LoVo (cell line): ENCODE results near the gene CTXN2.

Experiments
- DNase-seq: peaks from one replicate; pipeline ENCODE4 v3.0.0-alpha.2; 2016; ENCODE audit warnings: low spot score

Gene CTXN2

DNA sequence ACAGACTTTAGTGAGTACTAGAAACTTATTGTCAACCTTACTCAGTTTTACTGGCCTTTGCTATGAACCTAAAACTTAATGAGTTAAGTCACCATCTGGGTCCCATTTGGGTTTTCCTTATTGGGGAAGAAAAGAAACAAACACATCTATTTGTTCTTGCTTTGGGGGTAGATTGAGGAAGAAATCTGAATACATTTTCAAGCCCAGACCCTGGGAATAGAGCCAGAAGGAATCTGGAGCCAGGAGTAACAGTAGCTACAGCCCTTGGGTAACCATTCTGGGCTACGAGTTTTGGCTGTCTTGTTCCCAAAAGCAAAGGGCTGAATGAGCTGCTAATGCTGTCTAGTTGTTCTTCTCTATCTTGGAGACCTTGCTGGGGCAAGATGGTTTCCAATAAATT, 31.2 kb downstream of the CTXN2 start:
- DNase-seq, result no peak

DNA sequence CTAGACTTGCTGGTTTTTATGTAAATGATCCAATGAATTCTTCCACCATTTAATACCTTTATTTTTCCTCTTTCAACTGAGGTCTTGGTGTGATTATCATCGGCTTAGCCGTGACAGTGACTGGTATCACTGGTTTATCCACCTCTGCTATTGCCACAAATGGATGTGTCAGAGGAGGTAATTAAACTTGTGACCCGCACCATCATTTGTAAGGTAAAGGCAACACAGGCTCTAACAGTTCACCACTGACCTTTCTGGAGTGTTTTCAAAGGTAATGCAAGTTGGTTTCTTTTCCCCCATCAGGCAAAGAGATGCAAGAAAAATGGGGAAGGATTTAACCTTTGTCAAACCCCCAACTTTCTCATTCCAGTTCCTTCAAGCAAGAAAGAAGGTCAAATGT, 34.3 kb downstream of the CTXN2 start:
- DNase-seq, result no peak

DNA sequence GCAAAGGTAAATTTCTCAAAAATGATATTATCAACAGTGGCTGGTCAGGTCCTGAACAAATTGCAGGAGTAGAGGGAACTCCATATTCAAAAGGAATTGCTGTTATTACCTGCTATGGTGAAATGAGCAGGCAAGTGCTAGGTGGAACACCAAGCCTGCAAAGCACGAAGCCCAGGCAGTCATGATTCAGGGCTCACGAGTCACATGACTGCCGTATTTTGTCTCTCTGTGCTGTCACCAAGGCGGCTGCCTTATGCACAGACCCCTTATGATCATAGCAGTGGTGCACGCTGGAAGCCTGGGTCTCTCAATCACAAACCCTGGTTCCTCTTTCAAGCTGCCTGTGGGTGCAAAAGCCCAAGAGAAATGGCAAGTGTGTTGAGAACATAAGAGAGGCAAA, 39.0 kb downstream of the CTXN2 start:
- DNase-seq, result no peak

DNA sequence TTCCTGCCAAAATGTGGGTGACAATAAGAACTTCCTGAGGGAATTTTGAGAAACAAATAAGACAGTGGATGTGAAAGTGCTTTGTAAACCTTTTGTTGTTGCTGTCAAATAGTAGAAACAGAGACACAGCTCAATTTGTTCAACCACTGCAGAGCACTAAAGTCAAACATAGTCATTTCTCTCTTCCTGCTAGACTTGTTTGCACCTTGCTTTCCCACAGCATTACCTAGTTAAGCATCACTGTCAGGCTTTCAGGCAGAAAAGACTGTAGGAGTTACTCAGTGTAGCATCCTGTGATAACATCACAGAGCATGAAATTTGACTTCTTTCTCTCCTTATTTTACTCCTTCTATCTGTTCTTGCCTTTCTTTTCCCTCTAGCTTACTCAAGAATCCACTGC, 41.8 kb downstream of the CTXN2 start:
- no peak for DNase-seq

DNA sequence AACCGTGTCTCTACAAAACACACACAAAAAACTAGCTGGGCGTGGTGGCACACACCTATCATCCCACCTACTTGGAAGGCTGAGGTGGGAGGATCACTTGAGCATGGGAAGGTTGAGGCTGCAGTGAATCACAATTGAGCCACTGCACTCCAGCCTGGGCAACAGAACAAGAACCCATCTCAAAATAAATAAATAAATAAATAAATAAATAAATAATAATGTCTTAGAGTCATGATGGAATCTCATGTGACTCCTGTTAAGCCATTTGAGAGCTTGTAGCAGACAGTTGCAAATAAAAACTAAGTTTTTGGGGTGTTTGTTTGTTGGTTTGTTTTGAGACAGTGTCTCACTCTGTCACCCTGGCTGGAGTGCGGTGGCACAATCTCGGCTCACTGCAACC, 47.9 kb downstream of the CTXN2 start:
- no peak for DNase-seq

DNA sequence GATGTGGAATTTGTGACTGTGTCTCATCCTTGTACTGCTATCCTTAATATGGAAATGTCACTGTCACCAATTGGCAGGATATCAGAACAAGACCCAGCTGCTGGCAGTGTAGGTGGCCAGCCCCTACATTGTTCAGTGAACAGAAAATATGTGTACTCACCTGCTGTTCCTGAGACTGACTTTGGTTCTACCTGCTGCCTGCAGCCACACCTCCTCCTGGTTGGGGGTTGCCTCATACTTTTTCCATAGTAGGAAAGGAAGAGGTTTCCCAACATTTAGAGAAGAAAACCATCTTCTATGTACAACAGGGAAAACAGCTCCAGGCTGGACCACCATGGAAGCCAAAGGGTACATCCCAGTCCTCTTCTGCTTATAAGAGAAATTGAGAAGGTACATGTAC, 50.5 kb downstream of the CTXN2 start:
- DNase-seq, result no peak

DNA sequence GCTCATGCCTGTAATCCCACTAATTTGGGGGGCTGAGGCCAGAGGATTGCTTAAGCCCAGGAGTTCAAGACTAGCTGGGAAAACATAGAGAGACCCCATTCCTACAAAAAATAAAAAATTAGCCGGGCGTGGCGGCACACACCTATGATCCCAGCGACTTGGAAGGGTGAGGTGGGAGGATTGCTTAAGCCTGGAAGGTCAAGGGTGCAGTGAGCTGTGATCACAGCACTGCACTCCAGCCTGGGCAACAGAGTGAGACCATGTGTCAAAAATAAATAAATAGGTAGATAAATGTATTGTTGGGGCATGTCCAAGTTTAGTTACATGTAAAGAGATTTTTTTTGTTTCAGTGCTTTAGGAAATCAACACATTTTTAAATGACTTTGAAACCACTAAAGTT, 51.1 kb downstream of the CTXN2 start:
- DNase-seq, result no peak

DNA sequence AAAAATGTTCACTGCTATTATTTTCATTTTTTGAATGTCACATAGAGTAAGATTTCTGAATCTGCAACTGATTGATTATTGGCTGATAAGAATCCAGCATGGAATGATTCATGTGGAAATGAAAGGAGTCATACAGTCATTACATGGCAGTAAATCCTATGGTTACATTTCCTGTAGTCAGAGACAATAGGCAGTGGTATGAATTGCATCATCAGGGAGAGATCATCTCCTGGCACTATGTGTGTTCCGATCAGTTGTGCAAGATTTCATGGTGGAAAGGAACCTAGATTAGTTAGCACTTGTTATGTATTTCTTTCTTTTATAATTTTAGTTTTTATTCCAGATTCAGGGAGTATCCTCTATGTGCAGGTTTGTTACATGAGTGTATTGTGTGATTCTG, 53.5 kb downstream of the CTXN2 start:
- no peak for DNase-seq

DNA sequence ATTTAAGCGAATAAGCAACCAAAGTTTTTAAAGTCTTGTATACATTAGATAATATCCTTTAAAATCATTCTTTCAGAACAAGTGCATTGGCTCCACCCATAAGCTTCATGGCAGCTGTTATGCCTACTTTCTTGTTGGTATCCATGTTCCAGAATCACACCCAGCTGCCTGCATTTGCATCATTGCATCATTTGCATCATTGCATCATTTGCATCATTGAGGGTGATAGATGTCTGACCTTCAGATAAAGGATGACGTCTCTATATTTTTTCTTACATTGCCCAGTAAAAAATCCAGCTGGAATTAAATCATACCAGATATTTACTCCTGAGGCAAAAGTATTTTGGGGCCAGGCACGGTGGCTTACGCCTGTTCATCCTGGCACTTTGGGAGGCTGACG, 56.9 kb downstream of the CTXN2 start:
- no peak for DNase-seq

DNA sequence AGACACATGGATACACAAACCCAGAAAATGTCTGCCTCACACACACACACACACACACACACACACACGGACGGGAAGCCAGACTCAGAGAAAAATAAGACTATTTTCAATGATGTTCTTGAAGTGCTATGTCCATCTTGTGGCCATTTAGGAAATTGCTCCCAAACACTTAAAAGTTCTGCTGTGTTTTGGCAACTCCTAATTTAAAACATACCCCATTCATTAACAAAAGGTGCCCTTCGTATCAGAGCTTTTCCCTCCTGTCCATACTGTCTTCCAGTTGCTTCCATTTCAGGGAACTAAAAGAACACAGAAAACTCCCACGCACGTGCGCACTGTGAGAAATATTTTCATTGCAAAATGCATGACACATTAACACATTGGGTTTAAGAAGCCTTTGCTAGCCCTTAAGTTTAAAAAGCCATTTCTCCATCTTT, 59.2 kb downstream of the CTXN2 start:
- DNase-seq, result peak; percentile 42

DNA sequence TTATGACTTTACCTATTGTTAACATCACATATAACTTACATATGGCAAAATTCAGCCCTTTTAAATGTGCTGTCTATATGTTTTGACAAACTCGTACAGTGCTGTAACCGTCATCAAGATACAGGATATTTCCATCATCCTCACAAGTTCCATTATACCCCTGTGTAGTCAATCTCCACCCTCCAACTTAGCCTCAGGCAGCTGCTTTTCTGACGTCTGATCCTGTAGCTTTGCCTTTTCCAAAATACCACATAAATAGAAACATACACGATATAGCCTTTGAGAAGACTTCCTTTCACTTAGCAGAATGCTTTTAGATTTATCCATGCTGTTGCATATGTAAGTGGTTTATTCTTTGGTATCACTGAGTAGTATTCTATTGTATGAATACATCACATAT, 61.7 kb downstream of the CTXN2 start:
- no peak for DNase-seq
